ENCODE data around the gene MPPED1.
A peak's percentile ranks its signal among the peaks of the same experiment; 100 is the strongest.

The MPPED1 gene

DNA sequence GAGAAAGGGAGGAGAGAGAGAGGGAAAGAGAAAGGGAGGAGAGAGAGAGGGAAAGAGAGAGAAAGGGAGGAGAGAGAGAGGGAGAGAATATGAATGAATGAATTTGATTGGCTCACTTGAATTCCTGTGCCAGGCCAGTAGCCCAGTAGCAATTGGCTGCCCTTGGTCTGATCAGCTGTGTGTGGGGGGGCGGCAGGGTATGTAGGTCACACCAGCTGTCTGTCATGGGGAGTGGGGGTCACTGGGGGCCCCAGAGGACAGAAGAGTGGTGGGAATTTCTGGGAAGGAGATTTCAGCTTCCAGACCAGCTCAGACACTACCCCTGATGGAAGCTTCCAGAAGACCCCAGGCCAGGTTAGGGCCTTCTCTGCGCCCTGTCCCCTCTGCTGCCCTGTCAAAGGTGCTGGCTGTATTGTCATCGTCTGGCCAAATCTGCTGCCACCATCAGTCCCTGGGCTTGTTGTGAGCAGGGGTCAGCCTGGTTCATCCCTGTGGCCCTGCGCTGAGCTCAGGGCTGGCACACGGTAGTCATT, 21.1 kb downstream of the MPPED1 start:
- no peak for DNase-seq

DNA sequence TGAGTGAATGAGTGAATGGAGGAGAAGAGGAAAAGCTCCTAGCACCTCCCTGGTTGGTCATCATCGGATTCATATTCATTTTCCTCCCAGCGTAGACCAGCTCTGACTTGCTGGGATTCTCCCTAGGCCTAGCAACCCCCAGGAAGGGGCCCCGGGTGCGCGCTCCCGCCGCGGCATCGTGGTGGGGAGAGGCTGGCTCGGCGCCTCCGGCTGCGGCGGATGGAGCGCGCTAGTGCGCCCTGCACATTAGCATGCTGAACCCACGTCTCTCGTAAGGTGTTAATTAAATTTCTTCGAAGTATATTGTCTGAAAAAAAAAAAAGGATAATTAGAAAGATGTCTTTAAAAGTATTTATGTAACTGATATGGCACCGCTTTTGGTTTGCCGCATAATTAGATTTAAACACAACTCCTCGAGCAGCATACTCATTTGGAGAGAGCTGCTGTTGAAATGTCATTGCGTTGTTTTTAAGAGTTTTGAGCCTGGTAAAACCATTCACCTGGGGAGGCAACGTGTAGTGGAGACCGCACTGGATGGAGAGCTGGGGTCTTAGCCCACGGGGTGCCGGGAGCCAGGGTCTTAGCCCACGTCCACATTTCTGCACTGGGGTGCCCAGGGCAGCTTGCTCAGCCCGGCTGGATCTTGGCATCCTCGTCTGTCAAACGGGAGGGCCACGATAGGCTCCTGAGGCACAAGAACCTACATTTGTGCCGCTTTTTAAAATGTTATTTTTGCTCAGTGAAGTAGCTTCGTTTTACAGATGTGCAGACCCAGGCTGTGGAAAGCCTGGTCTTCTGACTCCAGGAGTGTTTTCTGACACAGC, 21.8 kb downstream of the MPPED1 start:
- no peak for DNase-seq

DNA sequence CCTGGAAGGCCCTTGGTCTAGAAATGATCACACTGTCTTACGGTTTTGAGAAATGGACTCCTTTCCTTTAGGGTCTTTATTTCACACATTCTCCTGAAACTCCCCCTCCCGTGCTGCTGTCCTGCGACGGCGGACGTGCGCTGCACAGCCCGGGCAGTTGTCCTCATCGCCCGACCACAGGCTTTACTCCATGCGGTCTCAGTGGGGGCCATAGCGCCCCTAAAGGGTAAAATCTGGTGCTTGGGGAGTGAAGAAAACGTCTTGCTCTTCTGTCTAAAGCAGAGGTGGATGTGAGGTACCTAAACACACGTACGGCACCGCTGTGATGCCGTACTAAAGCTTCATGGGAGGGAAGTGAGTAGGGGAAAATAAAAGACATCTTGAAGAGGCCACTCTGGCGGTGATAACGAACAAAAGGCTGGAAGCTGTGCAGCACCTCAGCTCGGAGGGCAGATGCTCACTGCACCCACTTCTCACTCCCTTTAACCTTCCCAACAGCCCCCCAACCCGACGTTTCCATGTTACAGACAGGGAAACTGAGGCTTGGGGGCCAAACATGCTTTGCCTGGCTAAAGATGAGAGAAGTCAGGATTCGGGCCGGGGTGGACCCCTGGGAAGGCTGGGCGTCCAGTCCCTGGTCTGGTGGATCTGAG, 22.6 kb downstream of the MPPED1 start:
- no peak for DNase-seq

DNA sequence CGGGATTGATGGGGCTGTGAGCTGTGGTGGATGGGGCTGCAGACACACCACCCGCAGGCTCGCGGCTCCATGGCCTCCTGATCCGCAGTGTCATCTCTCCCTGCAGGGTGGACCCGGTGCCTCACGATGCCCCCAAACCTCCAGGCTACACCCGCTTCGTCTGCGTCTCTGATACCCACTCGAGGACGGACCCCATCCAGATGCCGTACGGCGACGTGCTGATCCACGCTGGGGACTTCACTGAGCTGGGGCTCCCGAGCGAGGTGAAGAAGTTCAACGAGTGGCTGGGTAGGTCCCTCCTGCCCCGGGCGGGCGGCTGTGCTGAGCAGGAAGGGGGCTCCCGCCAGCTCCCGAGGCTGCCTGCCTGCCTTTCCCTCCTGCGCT, 23.1 kb downstream of the MPPED1 start:
- no peak for DNase-seq

DNA sequence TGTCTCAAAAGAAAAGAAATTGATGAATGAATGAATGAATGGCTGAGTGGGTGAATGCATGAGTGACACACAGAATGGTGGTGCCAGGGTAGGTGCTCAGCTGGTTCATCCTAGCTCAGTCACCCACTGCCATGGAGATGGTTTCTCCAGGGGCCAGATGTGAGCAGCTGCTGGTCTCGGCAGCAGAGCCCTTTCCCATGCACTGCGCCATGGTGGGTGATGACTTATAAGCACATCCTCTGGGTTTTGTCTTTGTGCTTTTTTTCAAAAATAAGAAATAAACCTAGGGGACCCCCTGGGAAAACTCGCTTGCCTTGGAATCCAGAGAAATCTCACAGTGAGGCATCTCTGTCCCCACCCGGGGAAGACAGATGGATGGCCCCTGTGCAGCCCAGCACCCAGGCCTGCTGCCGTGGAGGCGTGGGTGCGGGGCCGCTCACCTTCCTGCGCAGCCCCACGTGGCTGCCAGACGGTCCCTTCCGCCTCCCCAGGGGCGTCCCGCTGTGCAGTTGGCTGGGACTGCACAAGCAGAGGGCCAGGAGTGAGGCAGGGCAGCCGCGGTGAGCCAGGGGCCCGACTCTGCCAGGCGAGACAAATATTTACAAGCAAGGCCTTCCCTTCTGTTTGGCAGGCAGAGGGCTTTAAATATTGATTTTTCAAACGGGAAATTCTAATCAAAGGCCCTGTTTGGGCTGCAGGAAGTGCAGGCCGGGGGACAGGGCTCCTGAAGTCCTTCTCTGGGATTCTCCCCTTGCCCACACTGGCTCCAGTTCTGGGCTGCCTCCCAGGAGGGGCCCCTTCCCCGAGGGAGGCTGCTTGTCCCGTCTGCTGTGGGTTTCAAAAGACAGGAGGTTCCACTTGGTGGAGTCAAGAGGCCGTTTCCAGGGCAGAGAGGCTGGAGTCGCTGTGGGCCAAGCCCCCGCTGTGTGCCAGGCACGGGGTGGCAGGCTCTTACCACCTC, 24.3 kb downstream of the MPPED1 start:
- no peak for DNase-seq

DNA sequence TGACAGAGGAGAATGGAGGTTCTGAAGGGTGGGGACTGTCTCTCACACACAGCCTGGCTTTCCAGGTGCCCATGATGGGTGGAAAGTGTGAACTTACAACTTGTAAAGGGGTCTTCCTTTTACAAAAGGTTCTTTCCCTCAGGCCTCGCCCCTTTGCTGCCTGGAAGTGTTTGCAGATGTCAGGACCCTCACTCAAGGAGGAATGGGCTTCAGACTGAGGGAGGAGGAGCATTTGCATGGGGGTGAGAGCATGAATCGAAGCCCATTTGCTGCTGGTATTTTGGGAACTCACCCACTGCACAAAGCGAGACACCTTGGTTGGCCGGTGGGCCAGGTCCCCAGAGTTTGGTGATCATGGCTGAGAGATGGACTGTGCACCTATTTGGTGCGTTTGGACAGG, 25.1 kb downstream of the MPPED1 start:
- no peak for DNase-seq

DNA sequence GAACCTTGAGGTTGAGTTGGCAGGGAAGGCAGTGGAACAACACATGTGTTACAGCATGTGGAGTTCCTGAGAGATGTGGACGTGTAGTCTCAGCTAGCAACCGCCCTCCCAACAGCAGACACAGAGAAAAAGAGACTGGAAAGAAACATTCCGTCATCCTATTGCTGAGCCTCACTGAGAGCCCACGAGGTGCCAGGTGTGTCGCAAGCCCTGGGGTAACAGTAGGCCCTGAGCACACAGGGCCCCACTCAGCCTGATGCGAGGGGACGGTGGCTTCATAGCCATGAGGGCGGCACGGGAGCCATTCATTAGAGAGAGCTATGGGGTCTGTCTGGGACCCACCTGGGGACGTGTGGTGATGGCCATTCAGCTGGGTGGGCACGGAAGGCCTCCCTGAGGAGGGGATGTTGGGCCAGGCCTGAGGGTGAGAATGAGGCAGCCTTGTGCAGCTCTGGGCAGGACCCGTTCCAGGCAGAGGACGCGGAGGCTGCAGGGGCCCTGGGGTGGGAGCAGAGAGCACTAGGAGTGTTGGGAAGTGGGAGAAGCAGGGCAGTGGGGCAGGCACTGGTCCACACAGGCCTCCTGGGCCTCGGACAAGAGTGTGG, 26.2 kb downstream of the MPPED1 start:
- DNase-seq, result no peak

DNA sequence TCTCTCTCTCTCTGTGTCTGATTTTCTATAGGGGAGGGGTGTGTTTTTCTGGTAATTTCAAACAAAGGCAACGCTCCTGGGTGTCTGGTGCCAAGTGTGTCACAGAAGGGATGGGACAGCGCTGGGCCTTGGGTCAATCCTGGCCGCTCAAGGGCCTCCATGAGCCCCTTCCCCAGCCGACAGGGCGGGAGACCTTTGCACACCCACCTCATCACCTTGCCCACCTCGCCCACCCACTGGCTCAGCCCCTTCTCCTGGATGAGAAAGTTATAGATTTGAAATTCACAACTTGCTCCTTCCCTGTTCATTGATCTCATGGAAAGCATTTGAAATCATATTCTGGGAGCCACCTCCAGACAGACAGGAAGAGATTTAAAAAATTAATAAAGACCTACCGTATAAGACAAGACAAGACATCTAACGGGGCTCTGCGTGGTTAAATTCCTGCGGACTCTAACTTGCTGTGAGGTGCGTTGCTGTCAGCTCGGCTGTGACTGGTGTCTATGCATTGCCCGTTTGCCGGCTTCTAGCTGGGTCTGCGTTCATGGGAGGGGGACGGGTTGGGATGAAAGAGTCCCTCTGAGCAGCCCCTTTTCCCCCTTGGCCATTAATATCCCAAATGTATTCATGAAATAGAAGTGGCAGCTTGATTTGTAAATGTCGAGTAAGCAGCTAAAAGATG, 27.0 kb downstream of the MPPED1 start:
- DNase-seq, result no peak

DNA sequence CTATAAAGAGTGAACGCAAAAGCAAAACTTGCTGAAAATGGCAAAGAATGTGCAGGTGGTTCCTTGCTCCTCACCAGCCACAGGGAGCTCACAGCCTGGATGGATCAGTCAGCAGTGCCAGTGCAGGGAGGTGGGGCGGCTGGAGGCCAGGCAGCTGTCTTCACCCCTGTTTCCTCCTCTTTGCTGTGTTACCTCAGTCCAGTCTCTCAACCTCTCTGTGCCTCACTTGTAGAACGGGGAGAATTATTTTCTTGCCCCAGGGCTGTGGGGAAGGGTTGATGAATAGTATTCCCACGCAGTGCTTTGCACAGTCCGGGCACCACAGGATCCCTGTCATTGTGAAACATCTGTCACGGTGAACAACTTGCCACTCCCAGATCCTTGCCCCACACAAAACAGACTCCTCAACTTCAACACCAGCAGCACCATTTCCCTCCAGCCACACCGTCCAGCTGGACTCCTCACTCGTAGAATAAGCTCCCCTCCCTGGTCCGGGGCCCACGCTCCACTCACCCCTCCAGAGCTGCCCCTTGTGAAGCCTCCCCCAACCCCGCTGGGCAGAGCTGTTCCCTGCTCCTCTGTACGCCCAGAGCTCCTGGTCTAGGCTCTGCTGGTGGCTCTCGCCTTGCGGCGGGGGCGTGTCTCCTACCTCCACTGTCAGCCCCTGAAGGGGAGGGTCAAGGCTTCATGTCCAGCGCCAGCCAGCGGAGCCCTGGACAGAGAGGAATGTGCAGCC, 27.7 kb downstream of the MPPED1 start:
- no peak for DNase-seq

DNA sequence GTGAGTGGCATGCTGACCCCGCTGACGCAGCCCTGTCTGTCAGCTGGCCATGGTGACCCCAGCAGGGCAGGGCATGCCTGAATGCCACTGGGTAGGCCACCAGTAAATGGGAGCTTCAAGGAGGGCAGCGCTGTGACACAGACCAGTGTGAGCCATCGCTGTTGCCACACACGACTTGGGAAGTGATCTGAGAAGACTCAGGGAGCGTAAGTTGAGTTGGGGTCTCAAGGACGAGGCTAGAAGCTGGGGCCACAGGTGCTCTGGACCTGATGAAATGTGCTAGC, 28.2 kb downstream of the MPPED1 start:
- DNase-seq, result no peak

DNA sequence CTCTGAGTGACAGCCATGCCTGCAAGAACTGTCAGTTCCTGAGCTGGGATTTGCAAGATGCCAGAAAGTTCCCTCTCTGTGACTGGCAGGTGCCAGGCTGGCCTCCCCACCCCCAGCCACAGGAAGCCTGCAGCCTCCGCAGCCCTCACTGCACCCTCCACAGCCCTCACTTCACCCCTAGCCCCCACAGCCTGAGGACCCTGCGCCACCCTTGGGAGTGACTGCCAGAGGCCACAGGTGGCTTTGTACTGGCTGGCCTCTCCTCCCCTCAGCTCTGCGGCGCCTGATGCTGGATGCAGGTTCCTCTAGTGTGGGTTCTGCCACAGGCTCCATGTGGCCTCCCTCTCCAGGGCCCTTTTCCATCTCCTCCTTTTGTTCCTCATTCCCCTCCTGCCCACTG, 28.7 kb downstream of the MPPED1 start:
- DNase-seq, result no peak

DNA sequence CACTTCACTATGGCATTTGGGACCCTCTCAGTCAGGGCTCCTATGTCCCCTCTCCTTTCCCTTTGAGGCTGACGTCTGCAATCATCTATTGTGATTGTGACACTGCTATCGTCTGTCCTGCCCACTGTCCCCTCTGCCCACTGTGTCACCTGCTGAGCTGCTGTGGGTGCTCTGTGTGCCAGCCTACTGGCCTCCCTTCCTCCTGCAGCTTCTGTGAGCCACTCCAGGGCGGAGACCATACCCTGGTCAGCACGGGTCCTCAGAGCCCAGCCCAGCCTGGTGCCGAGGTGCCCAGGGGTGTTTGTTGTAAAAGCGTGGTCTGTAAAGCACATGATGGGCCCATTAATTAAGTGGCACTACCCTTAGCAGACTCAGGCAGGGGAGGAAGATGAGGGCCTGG, 29.4 kb downstream of the MPPED1 start:
- no peak for DNase-seq

DNA sequence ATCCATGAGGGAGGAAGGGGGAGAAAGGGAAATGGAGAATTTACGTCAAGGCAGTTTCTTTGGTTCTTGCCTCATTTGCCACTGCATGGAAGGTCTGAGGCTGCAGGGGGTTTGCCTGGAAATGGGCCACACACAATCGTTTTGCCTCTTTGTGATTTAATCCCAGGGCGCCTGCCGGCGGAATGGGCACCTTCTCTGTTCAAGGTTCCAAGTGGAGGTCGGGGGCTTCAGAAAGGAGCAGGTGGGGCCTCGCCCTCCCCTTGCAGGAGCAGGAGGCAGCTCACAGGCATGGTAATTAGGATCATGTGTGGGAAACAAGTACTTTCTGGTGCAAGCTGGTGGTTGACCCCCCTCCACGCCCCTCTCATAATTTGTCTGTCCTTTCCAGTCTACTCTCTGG, 29.9 kb downstream of the MPPED1 start:
- no peak for DNase-seq

DNA sequence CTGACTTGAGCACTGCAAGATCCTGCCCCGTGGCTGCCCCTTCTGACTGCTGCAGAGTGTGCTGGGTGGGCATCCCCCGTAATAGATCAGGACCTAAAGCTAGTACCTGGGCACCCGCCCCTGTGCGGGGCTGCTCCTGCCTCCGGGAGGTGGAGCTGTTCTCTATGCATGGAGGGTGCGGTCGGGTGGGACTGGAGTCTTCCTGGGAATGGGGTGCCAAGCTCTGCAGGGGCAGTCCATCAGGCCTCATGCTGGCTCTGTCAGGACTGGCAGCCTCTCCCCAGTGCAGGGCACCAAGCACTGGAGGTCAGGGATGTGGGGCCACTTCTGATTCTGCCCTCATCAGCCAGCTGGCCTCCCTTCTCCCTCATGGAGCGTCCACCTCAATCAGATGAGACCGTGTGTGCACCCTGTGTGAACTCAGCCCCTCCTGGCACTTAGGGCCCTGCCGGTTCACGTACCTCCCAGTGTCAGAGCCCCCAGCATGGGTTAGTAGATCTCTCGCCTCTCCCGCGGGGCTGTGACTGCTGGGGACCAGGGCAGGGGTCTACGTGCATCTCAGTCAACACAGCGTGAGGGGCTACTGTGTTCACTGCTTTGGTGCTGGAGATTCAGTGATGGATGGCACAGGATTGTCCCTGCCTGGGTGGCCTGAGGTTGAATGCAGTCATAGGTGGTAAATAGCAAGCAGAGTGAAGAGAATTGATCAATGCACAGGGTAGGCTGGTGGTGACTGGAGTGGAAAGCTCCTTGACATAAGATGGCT, 30.8 kb downstream of the MPPED1 start:
- DNase-seq, result no peak

DNA sequence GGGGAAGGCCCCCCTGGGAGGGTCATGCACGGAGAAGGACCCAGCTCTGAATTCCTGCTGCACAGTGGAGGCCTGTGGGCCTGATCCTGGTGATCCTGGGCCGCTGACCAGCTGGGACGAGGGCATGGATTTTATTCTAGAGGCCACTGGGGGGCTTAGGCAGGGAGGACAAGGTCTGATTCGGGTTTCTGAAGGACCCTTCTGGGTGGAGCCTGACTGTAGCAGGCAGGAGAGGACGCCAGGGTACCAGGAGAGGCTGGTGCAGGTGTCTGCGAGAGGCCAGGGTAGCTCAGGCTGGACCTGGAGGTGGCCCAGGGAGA, 31.3 kb downstream of the MPPED1 start:
- DNase-seq, result no peak

DNA sequence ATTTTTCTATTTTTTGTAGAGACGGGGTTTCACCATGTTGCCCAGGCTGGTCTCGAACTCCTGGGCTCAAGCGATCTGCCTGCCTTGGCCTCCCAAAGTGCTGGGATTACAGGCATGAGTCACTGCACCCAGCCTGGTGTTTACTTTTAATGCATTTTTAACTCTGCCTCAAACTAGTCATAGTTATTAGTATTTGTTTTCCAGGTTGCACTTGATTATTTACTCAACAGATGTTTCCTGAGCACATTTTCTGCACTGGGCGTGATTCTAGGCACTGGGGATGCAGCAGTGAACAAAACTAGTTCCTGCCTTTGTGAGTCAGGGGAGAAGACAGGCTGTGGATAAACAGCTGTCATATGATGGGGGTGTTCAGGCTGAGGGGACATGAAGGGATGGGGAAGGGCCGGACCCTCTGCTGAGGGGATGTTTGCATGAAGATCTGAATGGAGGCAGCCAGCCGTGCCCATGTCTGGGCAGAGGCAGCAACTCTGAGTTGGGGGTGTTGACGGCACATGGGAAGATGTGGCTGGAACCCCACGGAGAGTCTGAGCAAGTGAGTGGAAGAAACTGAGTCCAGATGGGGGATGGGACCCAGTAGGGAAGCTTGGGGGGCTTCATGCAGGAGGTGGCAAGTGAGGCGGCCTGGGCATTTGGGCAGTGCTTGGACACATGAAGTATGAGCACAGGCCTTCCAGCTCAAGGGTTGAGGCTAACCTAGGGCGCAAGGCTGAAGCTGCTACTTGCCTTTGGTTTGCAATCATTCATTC, 34.4 kb downstream of the MPPED1 start:
- no peak for DNase-seq

DNA sequence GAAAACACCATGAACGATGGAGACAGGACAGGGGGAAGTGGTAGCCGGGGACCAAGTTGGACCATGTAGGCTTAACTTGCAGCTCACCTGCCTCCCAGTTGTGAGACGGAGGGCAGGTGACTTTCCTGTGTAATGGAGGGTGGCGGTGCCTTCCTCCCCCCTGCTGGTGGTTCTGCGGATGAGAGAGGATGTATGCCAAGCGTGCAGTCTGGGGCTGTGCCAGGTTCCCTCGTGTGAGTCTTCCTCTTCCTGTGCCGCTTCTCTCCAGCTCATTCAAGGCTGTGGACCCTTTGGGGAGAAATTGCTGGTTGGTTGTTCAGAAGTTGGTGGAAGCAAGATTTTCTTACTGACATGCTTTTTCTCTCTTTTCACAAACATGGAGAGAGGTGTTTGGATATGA, 35.1 kb downstream of the MPPED1 start:
- DNase-seq, result peak in 1 of 2 experiments; percentile 4

DNA sequence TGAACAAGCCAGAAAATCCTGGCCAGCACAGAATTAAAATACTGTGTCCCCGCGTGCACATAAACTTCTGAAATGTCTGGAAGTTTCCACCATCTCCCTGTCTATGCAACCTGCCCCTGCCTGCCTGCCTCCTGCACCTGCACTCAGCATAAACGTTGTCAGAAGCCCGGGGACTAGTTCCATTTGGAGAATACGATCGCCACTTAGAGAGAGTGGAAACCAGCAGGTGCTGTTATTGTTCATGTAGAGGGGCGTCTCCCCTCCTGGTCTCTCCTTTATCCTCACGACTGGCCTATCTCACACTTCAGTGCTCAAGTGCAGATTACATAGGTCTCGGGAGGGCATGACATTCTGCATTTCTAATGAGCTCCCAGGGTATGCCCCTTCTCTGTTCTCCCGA, 35.6 kb downstream of the MPPED1 start:
- DNase-seq, result no peak

DNA sequence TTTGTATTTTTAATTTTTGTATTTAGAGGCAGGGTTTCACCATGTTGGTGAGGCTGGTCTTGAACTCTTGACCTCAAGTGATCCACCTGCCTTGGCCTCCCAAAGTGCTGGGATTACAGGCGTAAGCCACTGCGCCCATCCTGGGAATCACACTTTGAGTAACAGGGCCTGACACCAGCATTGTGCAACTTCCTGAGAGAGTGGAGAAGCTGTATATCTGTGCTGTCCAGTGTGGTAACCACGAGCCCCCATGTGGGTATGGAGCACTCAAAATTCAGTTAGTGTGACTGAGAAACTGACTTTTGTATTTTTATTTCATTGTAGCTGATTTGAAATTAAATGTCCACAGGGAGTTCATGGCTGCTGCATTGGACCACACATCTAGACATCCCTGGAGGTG, 36.2 kb downstream of the MPPED1 start:
- DNase-seq, result peak; percentile 2 to 12

DNA sequence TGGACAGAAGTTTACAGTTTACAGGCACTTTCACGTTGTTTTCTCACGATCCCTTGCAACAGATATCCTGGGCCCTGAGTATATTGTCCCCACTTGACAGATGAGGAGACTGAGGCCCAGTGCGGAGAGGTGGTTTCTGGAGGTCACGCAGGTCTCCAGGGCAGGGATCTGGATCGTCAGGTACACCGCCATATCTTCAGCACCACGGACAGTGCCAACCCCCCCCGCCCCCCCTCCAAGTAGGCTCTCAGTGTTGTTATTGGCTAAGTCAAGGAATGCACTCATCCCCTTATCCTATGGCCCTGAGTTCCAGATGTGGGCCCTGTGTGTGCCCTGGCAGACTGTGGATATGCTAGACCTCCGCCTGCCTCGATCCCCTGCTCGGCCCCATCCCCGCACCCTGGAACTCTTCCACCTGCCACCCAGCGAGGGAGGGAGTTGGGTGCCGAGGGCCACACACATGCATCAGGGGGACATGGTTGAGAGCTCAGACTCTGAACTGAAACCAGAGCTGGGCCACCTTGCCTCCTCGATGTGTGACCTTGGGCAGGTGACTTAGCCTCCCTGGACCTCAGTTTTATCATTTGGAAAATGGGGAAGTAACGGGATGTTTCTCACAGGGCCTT, 37.5 kb downstream of the MPPED1 start:
- no peak for DNase-seq
